NCI-H446 (cell line): ENCODE data around the gene LDLRAD4.
"Not testable (repeated sequence)": the region's sequence is repeated elsewhere in the genome, so short reads cannot be mapped to it uniquely, and the experiment has no call there.

Experiments used
- DNase-seq, 2 experiments: peaks; one replicate each; lab custom pipeline; 2025; lab: John Stamatoyannopoulos, UW

LDLRAD4 gene

GRCh38 chr18:13338318-13338717, 119.8 kb downstream of the LDLRAD4 start:
- no peak for DNase-seq

GRCh38 chr18:13339653-13340052, 121.1 kb downstream of the LDLRAD4 start:
- DNase-seq: no peak

GRCh38 chr18:13346449-13346848, 127.9 kb downstream of the LDLRAD4 start:
- not testable (repeated sequence) for DNase-seq

GRCh38 chr18:13353084-13353823, 134.7 kb downstream of the LDLRAD4 start:
- DNase-seq: no peak

- no peak for DNase-seq
Measured at GRCh38 chr18:13354402-13354801, 135.8 kb downstream of the LDLRAD4 start.

- DNase-seq: no peak
Measured at GRCh38 chr18:13356032-13356431, 137.5 kb downstream of the LDLRAD4 start.

- DNase-seq: no peak
Measured at GRCh38 chr18:13357289-13357688, 138.7 kb downstream of the LDLRAD4 start.

- DNase-seq: no peak
Measured at GRCh38 chr18:13359210-13359609, 140.7 kb downstream of the LDLRAD4 start.

- no peak for DNase-seq
Measured at GRCh38 chr18:13361431-13361830, 142.9 kb downstream of the LDLRAD4 start.

GRCh38 chr18:13362051-13362450, 143.5 kb downstream of the LDLRAD4 start:
- no peak for DNase-seq

- DNase-seq: no peak
Measured at GRCh38 chr18:13362607-13363006, 144.0 kb downstream of the LDLRAD4 start.

GRCh38 chr18:13363359-13363758, 144.8 kb downstream of the LDLRAD4 start:
- no peak for DNase-seq

- DNase-seq: no peak
Measured at GRCh38 chr18:13364721-13365205, 146.2 kb downstream of the LDLRAD4 start.

- no peak for DNase-seq
Measured at GRCh38 chr18:13366131-13366530, 147.6 kb downstream of the LDLRAD4 start.

GRCh38 chr18:13366541-13366940, 148.0 kb downstream of the LDLRAD4 start:
- DNase-seq: no peak

GRCh38 chr18:13366962-13367892, 148.7 kb downstream of the LDLRAD4 start:
- DNase-seq: no peak

- no peak for DNase-seq
Measured at GRCh38 chr18:13368080-13368813, 149.7 kb downstream of the LDLRAD4 start.

GRCh38 chr18:13369353-13369752, 150.8 kb downstream of the LDLRAD4 start:
- DNase-seq: no peak

- no peak for DNase-seq
Measured at GRCh38 chr18:13369756-13370510, 151.4 kb downstream of the LDLRAD4 start.

GRCh38 chr18:13370995-13371625, 152.6 kb downstream of the LDLRAD4 start:
- no peak for DNase-seq
